Endothelial cell of umbilical vein (primary cell): Measurements from ENCODE around the gene ARTN.

ENCODE experiments used
- CTCF ChIP-seq, 2 donors: IDR thresholded peaks; 1 replicate in 1 of 2; 2 replicates in 1 of 2; pipeline ENCODE4 v1.5.1; 2011; ENCODE audit warnings: low read length in 2 of 2, mild to moderate bottlenecking in 2 of 2, moderate library complexity in 2 of 2, control low read depth in 1 of 2, inconsistent platforms in 1 of 2, low read depth in 1 of 2; ENCODE audit not compliant: insufficient read depth in 1 of 2; ENCODE audit errors: extremely low read depth in 1 of 2
- EZH2 ChIP-seq: IDR thresholded peaks from 2 replicates; pipeline ENCODE4 v1.6.1; 2012; ENCODE audit warnings: borderline replicate concordance, low read depth, mild to moderate bottlenecking, moderate library complexity, low read length, inconsistent platforms; ENCODE audit not compliant: severe bottlenecking
- GATA2 ChIP-seq: IDR thresholded peaks from 2 replicates; pipeline ENCODE4 v1.7.0; 2011; ENCODE audit warnings: low read depth, mild to moderate bottlenecking, moderate library complexity, mixed read lengths, low read length; ENCODE audit not compliant: insufficient read length, insufficient read depth
- JUN ChIP-seq: IDR thresholded peaks from 2 replicates; pipeline ENCODE4 v1.6.1; 2011; ENCODE audit warnings: borderline replicate concordance, low read depth; ENCODE audit not compliant: insufficient read length, insufficient read depth
- MAX ChIP-seq: IDR thresholded peaks from 2 replicates; pipeline ENCODE4 v1.6.1; 2011; ENCODE audit not compliant: insufficient read depth, insufficient read length
- POLR2A ChIP-seq: IDR thresholded peaks from 2 replicates; pipeline ENCODE4 v1.6.1; 2012; ENCODE audit warnings: low read depth, mild to moderate bottlenecking, control low read depth, low read length
- POLR2AphosphoS5 ChIP-seq: IDR thresholded peaks from 2 replicates; pipeline ENCODE4 v1.6.1; 2012; ENCODE audit warnings: low read depth, mild to moderate bottlenecking, control low read depth, low read length, moderate library complexity; ENCODE audit not compliant: insufficient read depth

- no peak for TF ChIP-seq CTCF (IDR thresholded peaks at IDR 0.05; ENCODE audit: extremely low read depth in 1 of 2, insufficient read depth in 1 of 2, low read depth in 1 of 2, low read length in 2 of 2)
- no peak for TF ChIP-seq POLR2A
- TF ChIP-seq GATA2, result no peak
- no peak for TF ChIP-seq JUN
- no peak for TF ChIP-seq POLR2AphosphoS5
- TF ChIP-seq EZH2, result no peak
- TF ChIP-seq MAX, result peak; percentile 71
Measured at GRCh38 chr1:43979528-43980254, 46.1 kb downstream of the ARTN start.
